GM12873 (cell line): ENCODE measurements around the gene KLHL2.

Experiments used
- CTCF ChIP-seq: IDR thresholded peaks from 2 replicates; pipeline ENCODE4 v1.5.1; 2012; ENCODE audit warnings: low read depth, mild to moderate bottlenecking, moderate library complexity, low read length, control low read depth; ENCODE audit not compliant: insufficient read depth; ENCODE audit errors: missing control alignments

KLHL2 gene

GRCh38 chr4:165312506-165312905 is 105.1 kb downstream of the KLHL2 start:
- TF ChIP-seq CTCF, result no peak

GRCh38 chr4:165319030-165319429 is 111.7 kb downstream of the KLHL2 start:
- no peak for TF ChIP-seq CTCF

DNA sequence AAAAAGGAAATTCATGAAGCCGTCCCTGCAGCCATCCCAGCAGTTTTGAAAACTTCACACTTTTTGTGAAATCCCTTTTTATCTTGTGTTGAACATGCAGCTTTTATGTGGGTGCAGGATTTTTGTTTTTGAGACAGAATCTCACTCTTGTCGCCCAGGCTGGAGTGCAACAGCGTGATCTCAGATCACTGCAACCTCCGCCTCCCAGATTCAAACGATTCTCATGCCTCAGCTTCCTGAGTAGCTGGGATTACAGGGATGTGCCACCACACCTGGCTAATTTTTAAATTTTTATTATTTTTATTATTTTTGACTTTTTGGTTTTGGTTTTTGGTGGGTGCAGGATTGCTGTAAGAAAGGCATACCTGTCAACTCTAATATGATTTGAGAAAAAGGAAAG is 112.1 kb downstream of the KLHL2 start:
- TF ChIP-seq CTCF, result no peak

- no peak for TF ChIP-seq CTCF
Measured at GRCh38 chr4:165324236-165324917, 117.0 kb downstream of the KLHL2 start.

- no peak for TF ChIP-seq CTCF
Measured at GRCh38 chr4:165324918-165325304, 117.5 kb downstream of the KLHL2 start.

DNA sequence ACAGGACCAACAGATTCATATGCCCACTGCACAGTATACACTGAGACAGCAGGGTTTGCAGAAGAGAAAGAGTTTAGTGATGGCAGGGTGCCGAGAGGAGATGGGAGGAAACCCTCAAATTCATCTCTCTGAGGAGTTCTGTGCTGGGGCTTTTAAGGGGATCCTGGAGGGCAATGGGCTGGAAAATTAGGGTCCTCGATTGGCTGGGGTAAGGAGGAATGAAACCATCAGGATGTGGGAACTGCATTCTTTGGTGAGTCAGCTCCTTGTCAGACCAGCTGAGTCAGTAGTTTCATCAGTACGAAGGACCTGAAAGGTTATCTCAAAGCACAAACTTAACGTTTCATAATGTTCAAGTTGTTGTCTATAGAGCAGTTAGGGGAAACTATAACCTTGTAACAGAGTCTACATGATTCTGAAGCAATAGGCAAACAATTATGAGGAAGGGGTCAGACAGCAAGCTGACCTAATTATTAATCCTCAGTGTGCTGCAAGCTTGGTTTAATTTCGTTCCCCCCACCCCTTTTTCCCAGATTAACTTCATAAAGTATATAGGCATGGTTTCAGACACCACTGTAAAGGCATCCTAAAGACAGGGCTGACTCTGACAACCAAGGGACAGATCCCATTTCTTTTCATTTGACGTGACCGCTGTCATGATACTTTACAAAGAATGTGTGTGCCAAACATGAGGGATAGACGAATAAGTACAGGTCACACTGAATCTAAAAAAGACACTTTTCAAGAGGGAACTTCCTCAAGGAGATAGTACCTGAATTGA is 118.6 kb downstream of the KLHL2 start:
- TF ChIP-seq CTCF, result no peak

DNA sequence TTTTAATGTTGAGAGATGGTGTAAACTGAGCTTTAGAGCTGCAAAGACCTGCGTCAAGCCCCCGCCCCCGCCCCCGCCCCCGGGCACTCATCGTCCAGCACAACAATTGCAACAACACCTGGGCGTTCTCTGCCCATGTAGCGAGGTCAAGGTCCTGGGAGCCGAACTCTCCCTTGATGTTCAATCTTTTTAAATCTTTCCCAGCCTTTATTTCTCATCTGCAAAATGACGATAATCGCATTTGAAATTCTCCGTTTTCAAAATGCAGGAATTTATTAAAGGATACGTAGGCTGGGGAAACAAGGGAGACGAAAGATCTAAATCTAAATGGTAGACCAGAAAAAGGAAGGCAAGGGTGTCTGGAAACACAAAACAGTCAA is 119.5 kb downstream of the KLHL2 start:
- TF ChIP-seq CTCF, result no peak
